ENCODE data around the gene CTDSP1.

GRCh38 chr2:218428846-218429558 is 29.3 kb downstream of the CTDSP1 start:
- TF ChIP-seq, protein P1, sequence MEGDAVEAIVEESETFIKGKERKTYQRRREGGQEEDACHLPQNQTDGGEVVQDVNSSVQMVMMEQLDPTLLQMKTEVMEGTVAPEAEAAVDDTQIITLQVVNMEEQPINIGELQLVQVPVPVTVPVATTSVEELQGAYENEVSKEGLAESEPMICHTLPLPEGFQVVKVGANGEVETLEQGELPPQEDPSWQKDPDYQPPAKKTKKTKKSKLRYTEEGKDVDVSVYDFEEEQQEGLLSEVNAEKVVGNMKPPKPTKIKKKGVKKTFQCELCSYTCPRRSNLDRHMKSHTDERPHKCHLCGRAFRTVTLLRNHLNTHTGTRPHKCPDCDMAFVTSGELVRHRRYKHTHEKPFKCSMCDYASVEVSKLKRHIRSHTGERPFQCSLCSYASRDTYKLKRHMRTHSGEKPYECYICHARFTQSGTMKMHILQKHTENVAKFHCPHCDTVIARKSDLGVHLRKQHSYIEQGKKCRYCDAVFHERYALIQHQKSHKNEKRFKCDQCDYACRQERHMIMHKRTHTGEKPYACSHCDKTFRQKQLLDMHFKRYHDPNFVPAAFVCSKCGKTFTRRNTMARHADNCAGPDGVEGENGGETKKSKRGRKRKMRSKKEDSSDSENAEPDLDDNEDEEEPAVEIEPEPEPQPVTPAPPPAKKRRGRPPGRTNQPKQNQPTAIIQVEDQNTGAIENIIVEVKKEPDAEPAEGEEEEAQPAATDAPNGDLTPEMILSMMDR (IDR thresholded peaks at IDR 0.05): no peak
- no peak for TF ChIP-seq POLR2A (IDR thresholded peaks at IDR 0.05)

Measured in heart left ventricle (tissue), 13 donors.